Bronchial epithelial cell (primary cell): ENCODE results near the gene SETD5. TPM values are rescaled to one million over a fixed set of nuclear protein-coding genes. Genes with fewer than 3 reads are reported as not detected.

ENCODE experiments used
- DNase-seq: peaks from one replicate; pipeline ENCODE4 v3.0.0-alpha.2; 2010; ENCODE audit warnings: low read depth
- FAIRE-seq: peaks from 2 replicates; lab custom pipeline; 2011; peaks lifted over from hg19 to GRCh38; lab: Jason Lieb, UNC
- H3K27me3 ChIP-seq: 2 replicates; pipeline ENCODE4 v1.5.1; 2011; ENCODE audit warnings: low read length; ENCODE audit not compliant: control insufficient read depth, insufficient read depth
- H3K36me3 ChIP-seq: 2 replicates; pipeline ENCODE4 v1.5.1; 2011; ENCODE audit warnings: low read length; ENCODE audit not compliant: control insufficient read depth, insufficient read depth
- H3K4me3 ChIP-seq: 2 replicates; pipeline ENCODE4 v1.5.1; 2011; ENCODE audit warnings: mild to moderate bottlenecking, low read depth, low read length, control low read depth
- total RNA-seq: library from RNA; depleted of rRNA; stranded (reverse); fragments of >200 nt; gene quantifications from 2 replicates; pipeline ENCODE4 v1.2.1, GENCODE V29; 2014
- TF ChIP-seq, protein P1 (sequence below): IDR thresholded peaks from 2 replicates; pipeline ENCODE4 v1.5.1; 2011; ENCODE audit warnings: mild to moderate bottlenecking, moderate library complexity, low read length, control low read depth, inconsistent platforms; ENCODE audit not compliant: insufficient read depth, severe bottlenecking

SETD5 gene
- total RNA-seq, 1 donor from 2014 or later, result 53.7 TPM

DNA sequence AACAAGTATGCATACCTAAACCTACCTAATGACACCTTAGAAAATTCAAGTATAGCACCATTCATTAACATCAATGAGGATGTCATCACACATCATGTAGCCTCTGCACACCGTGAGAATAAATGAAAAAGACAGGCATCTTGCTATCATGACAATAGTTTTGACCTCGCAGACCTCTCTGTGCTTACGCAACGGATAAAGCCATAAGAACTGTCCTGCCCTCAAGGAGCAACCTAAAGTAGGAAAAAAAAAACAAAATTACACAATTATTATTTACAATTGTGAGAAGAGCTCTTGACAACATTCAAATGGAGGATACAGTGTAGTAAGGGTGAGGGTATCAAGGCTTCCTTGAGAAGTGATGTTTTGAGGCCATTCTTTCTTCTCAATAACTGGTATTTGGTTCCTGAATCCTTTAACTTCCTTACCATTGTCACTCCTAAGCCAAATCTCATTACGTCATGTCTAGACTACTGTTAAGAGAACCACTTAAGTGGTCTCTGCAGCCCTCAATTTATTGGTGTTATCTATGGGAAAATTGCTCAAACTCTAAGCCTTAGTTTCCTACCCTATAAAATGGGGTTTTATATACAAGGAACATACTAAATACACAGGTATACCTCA is 7.0 kb upstream of the SETD5 start:
- H3K27me3 ChIP-seq, result no peaks in the 10 kb centered on the region
- H3K4me3 ChIP-seq, result no peak overlapping the region
- TF ChIP-seq, protein P1, sequence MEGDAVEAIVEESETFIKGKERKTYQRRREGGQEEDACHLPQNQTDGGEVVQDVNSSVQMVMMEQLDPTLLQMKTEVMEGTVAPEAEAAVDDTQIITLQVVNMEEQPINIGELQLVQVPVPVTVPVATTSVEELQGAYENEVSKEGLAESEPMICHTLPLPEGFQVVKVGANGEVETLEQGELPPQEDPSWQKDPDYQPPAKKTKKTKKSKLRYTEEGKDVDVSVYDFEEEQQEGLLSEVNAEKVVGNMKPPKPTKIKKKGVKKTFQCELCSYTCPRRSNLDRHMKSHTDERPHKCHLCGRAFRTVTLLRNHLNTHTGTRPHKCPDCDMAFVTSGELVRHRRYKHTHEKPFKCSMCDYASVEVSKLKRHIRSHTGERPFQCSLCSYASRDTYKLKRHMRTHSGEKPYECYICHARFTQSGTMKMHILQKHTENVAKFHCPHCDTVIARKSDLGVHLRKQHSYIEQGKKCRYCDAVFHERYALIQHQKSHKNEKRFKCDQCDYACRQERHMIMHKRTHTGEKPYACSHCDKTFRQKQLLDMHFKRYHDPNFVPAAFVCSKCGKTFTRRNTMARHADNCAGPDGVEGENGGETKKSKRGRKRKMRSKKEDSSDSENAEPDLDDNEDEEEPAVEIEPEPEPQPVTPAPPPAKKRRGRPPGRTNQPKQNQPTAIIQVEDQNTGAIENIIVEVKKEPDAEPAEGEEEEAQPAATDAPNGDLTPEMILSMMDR, result no peak
- DNase-seq (no peak), FAIRE-seq (no peak)
- H3K36me3 ChIP-seq, result peaks cover 28% of the 10 kb centered on the region

DNA sequence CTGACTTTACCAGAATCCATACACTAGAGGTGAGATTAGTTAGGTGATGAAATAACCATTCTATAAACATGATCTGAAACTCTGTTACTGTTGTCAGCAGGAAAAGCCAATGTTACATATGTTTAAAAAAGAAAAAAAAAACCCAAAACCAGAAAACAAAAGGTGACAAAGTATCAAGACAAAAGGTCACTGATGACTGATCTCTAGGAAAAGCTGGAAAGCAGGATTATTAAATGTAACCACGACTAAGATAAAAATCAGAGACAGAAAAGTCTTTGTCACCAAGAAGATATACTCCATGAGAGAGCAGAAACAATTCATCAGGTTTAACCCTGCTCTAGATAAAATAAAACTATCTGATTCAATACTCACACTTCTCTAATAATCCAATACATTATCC is 5.4 kb upstream of the SETD5 start:
- no peak for DNase-seq

DNA sequence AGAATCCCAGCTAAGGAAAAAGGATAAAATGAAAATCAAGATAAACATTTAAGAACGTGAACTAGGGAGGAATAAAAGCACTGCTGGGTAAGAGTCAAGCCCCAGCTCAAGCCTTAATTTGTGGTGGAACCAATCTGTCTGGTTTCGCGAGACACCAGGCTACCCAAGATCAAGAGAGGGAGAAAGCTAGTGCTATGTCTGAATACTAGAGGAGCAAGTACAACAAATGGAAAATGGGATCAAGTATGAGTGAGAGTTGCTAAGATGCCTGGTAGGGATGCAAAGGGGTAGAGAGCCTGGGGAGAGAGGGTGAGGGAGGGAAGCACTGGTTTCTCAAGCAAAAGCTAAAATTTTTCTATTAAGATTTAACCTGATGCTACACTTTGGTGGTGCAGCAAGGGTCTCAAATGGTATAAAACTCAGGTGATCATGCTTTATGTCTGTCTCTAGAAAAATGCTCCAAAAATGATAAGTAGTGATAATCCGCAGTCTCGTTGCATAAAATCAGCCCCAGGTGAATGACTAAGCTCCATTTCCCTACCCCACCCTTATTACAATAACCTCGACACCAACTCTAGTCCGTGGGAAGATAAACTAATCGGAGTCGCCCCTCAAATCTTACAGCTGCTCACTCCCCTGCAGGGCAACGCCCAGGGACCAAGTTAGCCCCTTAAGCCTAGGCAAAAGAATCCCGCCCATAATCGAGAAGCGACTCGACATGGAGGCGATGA is 1.7 kb upstream of the SETD5 start:
- Histone ChIP-seq H3K36me3 (peaks cover 20% of the 10 kb centered on the region), H3K27me3 (no peaks in the 10 kb centered on the region), H3K4me3 (peak overlapping the region; percentile 83)
- no peak for FAIRE-seq
- no peak for DNase-seq
- TF ChIP-seq, protein P1, result no peak

More for the DNA sequence above, 5.4 kb upstream of the SETD5 start:
- Histone ChIP-seq H3K36me3 (peaks cover 28% of the 10 kb centered on the region), H3K4me3 (no peak overlapping the region), H3K27me3 (no peaks in the 10 kb centered on the region)
- FAIRE-seq, result no peak
- TF ChIP-seq, protein P1, result no peak

DNA sequence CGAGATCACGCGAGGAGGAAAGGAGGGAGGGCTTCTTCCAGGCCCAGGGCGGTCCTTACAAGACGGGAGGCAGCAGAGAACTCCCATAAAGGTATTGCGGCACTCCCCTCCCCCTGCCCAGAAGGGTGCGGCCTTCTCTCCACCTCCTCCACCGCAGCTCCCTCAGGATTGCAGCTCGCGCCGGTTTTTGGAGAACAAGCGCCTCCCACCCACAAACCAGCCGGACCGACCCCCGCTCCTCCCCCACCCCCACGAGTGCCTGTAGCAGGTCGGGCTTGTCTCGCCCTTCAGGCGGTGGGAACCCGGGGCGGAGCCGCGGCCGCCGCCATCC is 1.1 kb upstream of the SETD5 start:
- FAIRE-seq (no peak), DNase-seq (peak; percentile 91)
- H3K27me3 ChIP-seq, result no peaks in the 10 kb centered on the region
- TF ChIP-seq, protein P1, result no peak
- peaks cover 16% of the 10 kb centered on the region for H3K36me3 ChIP-seq
- peak overlapping the region; percentile 83 for H3K4me3 ChIP-seq

DNA sequence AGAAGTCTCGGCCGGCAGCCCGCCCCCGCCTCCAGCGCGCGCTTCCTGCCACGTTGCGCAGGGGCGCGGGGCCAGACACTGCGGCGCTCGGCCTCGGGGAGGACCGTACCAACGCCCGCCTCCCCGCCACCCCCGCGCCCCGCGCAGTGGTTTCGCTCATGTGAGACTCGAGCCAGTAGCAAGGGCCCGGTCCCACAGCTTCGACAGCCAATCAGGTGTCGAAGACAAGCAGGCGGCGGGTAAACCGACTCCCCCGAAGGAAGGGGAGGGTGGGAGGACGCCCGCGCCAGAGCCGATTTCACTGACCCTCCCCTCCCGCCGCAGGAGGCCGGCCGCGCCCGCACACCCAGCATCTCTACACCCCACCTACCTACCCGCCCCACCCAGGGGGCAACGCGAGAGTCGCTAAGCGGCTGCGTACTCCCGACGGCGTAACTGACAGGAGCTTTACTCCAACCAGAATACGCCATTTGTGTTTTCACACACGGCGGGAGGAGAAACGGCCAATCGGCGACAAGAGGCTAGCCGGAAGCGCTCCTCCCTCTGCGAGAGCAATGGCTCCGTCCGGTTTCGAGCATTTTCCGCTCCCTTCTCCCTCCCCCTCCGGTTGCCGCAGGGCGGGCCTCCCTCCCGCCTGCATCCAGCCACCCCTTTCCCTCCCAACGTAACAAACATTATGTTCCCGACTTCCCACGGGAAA is 633 bp upstream of the SETD5 start:
- no peak for FAIRE-seq

More for the DNA sequence above, 633 bp upstream of the SETD5 start:
- Histone ChIP-seq H3K4me3 (peak overlapping the region; percentile 83), H3K36me3 (peaks cover 12% of the 10 kb centered on the region), H3K27me3 (no peaks in the 10 kb centered on the region)
- TF ChIP-seq, protein P1, result no peak
- DNase-seq, result peak; percentile 96
